Nucleus accumbens (tissue), 56 donors: ENCODE results near the gene DEGS1.

ENCODE experiments used
- DNase-seq, 56 donors: peaks; one replicate each; lab custom pipeline; 2025; lab: John Stamatoyannopoulos, UW

The DEGS1 gene

DNA sequence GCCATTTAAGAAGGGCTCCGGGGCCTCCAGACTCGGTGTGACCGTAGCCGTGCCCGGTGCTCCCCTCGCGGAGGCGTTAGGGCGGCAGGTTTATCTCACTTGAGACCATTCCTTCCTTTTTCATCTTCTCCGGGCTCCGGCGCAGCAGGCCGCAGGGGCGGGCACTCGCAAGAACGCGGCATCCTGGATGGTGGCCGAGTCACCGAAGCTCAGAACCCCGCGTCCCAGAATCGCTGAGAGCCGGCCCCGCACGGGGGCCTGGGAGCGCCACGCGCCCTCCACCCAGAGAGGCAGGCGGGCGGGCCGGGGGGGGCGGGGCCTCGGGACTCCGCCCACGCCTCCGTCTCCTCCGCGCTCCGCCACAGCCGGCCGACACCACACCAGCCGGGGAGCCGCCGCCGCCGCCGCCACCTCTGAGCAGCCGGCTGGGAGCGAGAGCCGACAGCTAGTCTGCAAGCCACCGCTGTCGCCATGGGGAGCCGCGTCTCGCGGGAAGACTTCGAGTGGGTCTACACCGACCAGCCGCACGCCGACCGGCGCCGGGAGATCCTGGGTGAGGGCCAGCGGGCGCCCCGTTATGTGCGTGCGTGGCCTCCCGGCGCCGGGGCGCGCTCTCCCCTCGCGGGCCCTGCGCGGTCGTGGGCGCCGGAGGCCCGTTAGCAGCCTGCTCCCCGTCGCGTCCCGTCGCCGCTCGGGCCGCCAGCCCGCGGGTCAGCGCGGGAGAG is at the start of gene DEGS1:
TSS of gene DEGS1 (plus strand) at position 375 of the 725 bp plus-strand sequence. CDS start at position 472, 97 bp downstream.
- peak in 54 of 56 donors; percentile 46 to 89 (median 77) for DNase-seq

DNA sequence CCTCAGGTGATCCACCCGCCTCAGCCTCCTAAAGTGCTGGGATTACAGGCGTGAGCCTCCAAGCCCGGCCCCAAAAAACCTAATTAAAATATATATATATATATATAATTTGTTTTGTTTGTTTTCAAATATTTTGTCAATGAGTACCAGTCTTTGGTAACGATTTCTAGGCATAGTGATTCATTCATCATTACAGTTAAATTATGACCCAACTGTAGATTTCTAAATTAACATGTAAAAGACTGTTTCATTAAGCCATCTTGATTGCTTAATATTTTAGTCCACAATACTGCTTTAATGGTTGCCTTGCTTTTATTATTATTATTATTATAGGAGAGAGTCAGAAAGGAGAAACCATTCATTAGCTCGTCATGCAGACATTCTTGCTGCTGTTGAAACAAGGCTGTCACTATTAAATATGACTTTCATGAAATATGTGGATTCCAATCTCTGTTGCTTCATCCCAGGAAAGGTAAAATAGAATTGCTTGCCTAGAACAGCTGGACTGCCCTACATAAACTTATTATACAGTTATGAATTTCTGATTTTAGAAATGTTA is 49.2 kb upstream of the DEGS1 start:
- no peak for DNase-seq

- no peak for DNase-seq
Observed at GRCh38 chr1:224137518-224137917, 45.5 kb upstream of the DEGS1 start.

DNA sequence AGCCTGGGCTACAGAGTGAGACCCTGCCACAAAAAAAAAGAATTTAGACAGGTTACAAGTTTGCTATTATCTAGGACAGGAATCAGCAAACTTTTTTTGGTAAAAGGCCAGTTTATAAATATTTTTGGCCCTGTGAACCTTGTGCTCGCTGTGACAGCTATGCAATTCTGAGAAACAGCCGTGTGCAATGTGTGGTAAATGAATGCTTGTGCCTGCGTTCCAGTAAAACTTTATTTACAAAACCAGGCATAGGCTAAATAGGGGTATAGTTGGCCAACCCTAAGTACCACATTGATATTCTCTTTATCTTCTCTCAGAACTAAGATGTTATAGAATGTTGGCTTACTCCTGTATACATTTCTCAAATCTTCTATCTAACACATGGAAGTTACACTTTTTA is 44.8 kb upstream of the DEGS1 start:
- DNase-seq: no peak

DNA sequence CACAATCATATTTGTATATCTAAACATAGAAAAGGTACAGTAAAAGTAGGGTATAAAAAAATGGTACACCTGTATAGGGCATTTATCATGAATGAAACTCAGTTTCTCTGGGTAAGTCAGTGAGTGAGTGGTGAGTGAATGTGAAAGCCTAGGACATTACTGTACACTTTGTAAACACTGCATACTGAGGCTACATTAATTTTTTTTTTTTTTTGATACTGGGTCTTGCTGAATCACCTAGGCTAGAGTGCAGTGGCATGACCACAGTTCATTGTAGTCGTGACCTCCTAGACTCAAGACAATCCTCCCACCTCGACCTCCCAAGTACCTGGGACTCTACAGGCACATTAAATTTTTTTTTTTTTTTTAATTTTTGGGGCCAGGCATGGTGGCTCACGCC is 41.3 kb upstream of the DEGS1 start:
- no peak for DNase-seq

DNA sequence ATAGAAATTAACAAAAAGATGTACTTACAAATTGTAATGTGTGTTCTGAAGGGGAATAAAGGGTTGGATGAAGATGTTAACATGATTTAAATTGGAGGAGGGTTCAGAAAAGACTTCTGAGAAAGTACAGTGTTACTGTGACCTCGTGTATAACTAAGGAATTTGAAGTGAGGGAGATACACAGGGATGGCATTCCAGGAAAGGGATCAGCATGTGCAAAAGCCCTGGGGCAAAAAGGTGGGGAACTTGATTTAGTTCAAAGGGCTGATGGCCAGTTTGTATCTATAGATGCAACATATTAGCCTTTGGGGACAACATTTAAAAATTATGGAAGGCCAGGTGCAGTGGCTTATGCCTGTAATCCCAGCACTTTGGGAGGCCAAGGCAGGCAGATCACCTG is 33.3 kb upstream of the DEGS1 start:
- no peak for DNase-seq

GRCh38 chr1:224151117-224151516 is 31.9 kb upstream of the DEGS1 start:
- no peak for DNase-seq

- no peak for DNase-seq
Observed at GRCh38 chr1:224157316-224157715, 25.7 kb upstream of the DEGS1 start.

DNA sequence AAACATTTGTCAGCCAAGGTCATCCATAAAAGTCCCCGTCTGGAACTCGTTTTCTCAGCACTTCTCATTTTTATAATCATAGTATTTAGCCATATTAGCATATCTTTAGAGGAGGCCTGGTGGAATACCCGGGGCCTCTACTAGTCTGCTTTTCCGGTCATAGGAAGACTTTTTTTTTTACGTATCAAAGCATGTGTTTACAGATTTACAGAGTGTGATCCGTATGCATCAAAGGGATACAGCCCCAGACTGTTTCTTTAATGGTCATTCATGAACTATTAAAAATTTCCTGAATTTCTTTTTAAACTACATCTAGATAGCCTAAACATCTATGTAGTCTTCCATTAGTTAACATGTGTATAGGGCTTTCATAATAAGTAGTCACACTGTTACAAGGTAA is 23.5 kb upstream of the DEGS1 start:
- no peak for DNase-seq

DNA sequence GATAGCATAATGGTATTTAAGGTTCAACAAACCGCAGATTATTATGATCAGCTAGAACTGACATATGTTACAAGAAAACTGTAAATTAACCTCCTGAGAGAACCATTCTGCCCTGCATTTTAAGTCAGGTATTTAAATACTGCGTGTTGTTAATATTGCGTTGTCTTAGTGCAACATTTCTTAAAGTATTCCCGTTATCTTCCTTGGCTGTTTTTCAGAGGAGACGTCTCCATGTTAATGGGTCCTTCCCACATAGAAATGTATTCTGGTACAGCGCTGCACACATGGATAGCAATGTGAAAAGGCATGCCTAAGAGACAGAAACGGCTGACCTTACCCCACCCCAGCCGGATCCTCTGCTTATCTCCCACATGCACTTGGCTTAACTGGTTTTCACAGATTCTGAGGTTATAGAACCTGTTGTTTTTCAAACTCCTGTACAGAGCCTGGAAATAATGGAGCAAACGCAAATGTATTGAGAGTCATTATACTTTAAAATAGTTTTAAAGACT is 22.8 kb upstream of the DEGS1 start:
- DNase-seq: no peak

DNA sequence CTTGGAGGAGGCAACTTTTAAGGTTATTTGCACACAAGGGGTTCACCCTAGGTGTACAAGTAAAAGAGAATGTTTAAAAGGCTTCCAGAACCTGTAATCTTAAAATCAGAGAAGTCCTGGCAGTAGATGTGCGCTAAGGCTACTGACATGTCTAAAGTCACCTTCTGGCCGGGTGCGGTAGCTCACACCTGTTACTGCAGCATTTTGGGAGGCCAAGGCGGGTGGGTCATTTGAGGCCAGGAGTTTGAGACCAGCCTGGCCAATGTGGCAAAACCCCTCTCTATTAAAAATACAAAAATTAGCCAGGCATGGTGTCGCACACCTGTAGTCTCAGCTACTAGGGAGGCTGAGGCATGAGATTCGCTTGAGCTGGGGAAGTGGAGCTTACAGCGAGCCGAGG is 20.3 kb upstream of the DEGS1 start:
- DNase-seq: no peak

GRCh38 chr1:224163311-224163710 is 19.7 kb upstream of the DEGS1 start:
- no peak for DNase-seq

GRCh38 chr1:224168859-224169380 is 14.1 kb upstream of the DEGS1 start:
- DNase-seq: peak in 3 of 56 donors; percentile 8 to 22 (median 8)

DNA sequence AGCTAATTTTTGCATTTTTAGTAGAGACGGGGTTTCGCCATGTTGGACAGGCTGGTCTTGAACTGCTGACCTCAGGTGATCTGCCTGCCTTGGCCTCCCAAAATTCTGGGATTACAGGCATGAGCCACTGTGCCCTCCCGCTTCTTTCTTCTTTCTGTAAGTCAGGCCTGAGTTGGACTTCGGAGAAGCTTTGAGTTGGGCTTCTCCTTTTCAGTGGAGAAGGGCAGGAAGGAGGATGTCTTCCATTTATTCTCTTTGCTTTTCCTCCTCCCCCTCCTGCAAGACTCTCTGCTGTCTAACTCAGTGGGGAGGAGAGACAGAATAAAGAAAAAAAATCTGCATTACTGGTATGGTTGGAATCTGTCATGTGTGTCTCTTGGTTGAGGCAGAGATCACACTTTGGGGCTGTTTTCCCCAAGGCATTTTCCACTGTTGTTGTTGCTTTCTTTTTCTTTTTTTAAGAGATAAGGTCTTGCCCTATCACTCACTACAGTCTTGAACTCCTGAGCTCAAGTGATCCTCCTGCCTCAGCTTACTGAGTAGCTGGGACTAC is 13.2 kb upstream of the DEGS1 start:
- DNase-seq: no peak

DNA sequence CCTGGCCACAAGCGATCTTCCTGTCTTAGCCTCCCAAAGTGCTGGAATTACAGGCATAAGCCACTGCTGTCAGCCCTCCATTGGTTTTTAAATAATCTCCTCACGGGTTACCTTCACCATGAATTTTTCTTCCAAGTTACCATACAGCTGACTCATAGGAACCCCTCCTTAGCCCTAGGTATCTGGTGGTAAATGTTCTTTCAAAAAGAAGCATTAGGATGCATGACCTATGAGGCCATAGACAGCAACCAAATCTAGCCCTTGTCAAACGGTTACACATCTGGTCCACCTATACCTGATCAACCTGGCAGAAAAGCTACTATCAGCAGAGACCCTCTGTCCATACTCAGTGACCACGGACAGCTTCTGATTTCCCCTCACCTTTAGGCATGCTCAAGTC is 12.7 kb upstream of the DEGS1 start:
- no peak for DNase-seq

- DNase-seq: peak in 1 of 56 donors; percentile 4
Observed at GRCh38 chr1:224170748-224171478, 12.1 kb upstream of the DEGS1 start.

DNA sequence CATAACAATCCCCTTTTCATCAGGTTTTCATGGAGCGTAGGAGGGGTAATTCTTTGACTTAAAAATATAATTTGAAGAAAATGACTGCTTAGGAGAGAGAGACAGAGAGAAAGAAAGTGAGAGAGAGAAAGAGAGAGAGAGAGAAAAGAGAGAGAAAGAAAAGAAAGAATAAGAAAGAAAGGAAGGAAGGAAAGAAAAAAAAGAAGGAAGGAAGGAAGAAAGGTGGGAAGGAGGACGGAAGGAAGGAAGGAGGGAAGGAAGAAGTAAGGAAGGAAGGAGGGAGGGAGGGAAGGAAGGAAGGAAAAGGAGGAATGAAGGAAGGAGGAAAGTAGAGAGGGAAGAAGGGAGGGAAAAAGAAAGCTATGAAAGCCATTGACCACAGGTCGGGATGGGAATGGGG is 10.8 kb upstream of the DEGS1 start:
- DNase-seq: no peak

DNA sequence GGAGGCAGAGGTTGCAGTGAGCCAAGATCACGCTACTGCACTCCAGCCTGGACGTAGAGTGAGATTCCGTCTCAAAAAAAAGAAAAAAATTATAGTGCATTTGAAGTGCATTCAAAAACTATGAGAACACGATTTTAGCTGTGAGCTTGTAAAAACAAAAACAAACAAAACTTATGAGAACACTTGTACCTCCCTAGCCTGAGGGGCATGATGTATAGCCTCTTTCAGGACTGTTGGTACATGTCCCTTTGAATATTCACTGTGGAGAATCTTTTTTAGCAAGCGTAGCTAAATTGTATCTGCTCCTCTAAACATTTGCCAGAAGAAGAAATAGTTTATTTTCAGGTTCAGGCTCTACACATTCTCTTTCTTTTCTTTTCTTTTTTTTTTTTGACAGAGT is 9.5 kb upstream of the DEGS1 start:
- no peak for DNase-seq

- DNase-seq: peak in 16 of 56 donors; percentile 1 to 47 (median 6)
Observed at GRCh38 chr1:224175617-224176016, 7.4 kb upstream of the DEGS1 start.

- DNase-seq: no peak
Observed at GRCh38 chr1:224177356-224177999, 5.6 kb upstream of the DEGS1 start.
